ENCODE data around the gene CIB4.

- TF ChIP-seq ZBTB7A (IDR thresholded peaks at IDR 0.05; ENCODE audit: borderline replicate concordance, control insufficient read depth, low read depth, low read length): no peak
- TF ChIP-seq, protein P1, sequence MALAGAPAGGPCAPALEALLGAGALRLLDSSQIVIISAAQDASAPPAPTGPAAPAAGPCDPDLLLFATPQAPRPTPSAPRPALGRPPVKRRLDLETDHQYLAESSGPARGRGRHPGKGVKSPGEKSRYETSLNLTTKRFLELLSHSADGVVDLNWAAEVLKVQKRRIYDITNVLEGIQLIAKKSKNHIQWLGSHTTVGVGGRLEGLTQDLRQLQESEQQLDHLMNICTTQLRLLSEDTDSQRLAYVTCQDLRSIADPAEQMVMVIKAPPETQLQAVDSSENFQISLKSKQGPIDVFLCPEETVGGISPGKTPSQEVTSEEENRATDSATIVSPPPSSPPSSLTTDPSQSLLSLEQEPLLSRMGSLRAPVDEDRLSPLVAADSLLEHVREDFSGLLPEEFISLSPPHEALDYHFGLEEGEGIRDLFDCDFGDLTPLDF (CRISPR knock-in tag; IDR thresholded peaks at IDR 0.05): no peak
- no peak for TF ChIP-seq FOXA3 (CRISPR knock-in tag; conservative IDR thresholded peaks at IDR 0.05 in 1 of 2, IDR thresholded peaks at IDR 0.05 in 1 of 2)
Measured at GRCh38 chr2:26572591-26572990, 68.6 kb downstream of the CIB4 start.
